IPS DF 6.9 (cell line): Measurements from ENCODE around the gene DUOXA1.

Source experiments
- DNase-seq: peaks from one replicate; pipeline ENCODE4 v3.0.0-alpha.2; 2013; ENCODE audit warnings: low read depth, low spot score
- H3K27ac ChIP-seq: one replicate; pipeline ENCODE4 v1.5.1; 2013; ENCODE audit warnings: low read length, control low read depth
- H3K27me3 ChIP-seq: 2 replicates; pipeline ENCODE4 v1.6.1; 2013; ENCODE audit warnings: mild to moderate bottlenecking, low read length; ENCODE audit not compliant: control insufficient read depth, insufficient read depth
- H3K36me3 ChIP-seq: 2 replicates; pipeline ENCODE4 v1.6.1; 2013; ENCODE audit warnings: low read length; ENCODE audit not compliant: control insufficient read depth, insufficient read depth
- H3K4me1 ChIP-seq: 2 replicates; pipeline ENCODE4 v1.6.1; 2013; ENCODE audit warnings: low read length; ENCODE audit not compliant: control insufficient read depth, insufficient read depth
- H3K4me3 ChIP-seq: 2 replicates; pipeline ENCODE4 v1.5.1; 2013; ENCODE audit warnings: mild to moderate bottlenecking, low read length
- H3K9me3 ChIP-seq: 2 replicates; pipeline ENCODE4 v1.6.1; 2013; ENCODE audit warnings: low read length, inconsistent platforms; ENCODE audit not compliant: control insufficient read depth, insufficient read depth
- WGBS: extraction: QIAGEN DNeasy Blood & Tissue Kit; methylation state at CpG from one replicate; pipeline ENCODE4 v1.1.7; 2013; ENCODE audit warnings: mixed read lengths, missing lambda C conversion rate; ENCODE audit not compliant: insufficient read length, insufficient coverage; 5-methylcytosine and 5-hydroxymethylcytosine counted together

Gene DUOXA1

GRCh38 chr15:45129651-45130129 lies at the start of gene DUOXA1, which contains the start of gene DUOX1:
Gene DUOXA1, minus strand, starts transcription at chr15:45129879. Its CDS starts 6,865 bp downstream, at chr15:45123014.
Gene DUOX1, plus strand, starts transcription at chr15:45129994. Its CDS starts 1,973 bp downstream, at chr15:45131967.
- no peaks in the 10 kb centered on the region for H3K36me3 ChIP-seq
- no CpG with 5 or more reads among the region's 46 CpGs for WGBS
- no peaks in the 10 kb centered on the region for H3K9me3 ChIP-seq
- DNase-seq = no peak
- H3K27me3 ChIP-seq = peaks cover 76% of the 10 kb centered on the region
- peak within 1 kb of the TSS; percentile 53; the same call in 1 of the 2 replicates for H3K4me3 ChIP-seq
- no peaks in the 10 kb centered on the region for H3K4me1 ChIP-seq
- H3K27ac ChIP-seq = no peak within 1 kb of the TSS

- H3K36me3 ChIP-seq = peaks cover 4% of the 10 kb centered on the region; the same call in 1 of the 2 replicates
- no peak for DNase-seq
- no CpG with 5 or more reads among the region's 3 CpGs for whole genome bisulfite sequencing
- no peaks in the 10 kb centered on the region for H3K9me3 ChIP-seq
- no peaks in the 10 kb centered on the region for H3K27me3 ChIP-seq
- peaks cover 7% of the 10 kb centered on the region for H3K4me1 ChIP-seq
- no peak overlapping the region for H3K27ac ChIP-seq
- H3K4me3 ChIP-seq = no peak overlapping the region
Measured at GRCh38 chr15:45177285-45177684, 47.6 kb upstream of the DUOXA1 start.

- H3K36me3 ChIP-seq = peaks cover 6% of the 10 kb centered on the region; the same call in 1 of the 2 replicates
- no peaks in the 10 kb centered on the region for H3K27me3 ChIP-seq
- no peak overlapping the region for H3K27ac ChIP-seq
- H3K4me3 ChIP-seq = no peak overlapping the region
- no peak for DNase-seq
- peaks cover 3% of the 10 kb centered on the region; the same call in 1 of the 2 replicates for H3K4me1 ChIP-seq
- WGBS = no CpG with 5 or more reads among the region's 2 CpGs
- H3K9me3 ChIP-seq = no peaks in the 10 kb centered on the region
Measured at GRCh38 chr15:45174577-45174976, 44.9 kb upstream of the DUOXA1 start.

GRCh38 chr15:45174069-45174468 lies 44.4 kb upstream of the DUOXA1 start:
- H3K27me3 ChIP-seq = no peaks in the 10 kb centered on the region
- H3K9me3 ChIP-seq = no peaks in the 10 kb centered on the region
- no peak overlapping the region for H3K4me3 ChIP-seq
- H3K36me3 ChIP-seq = peaks cover 6% of the 10 kb centered on the region; the same call in 1 of the 2 replicates
- DNase-seq = no peak
- WGBS = no CpG with 5 or more reads among the region's 6 CpGs
- peaks cover 5% of the 10 kb centered on the region; the same call in 1 of the 2 replicates for H3K4me1 ChIP-seq
- H3K27ac ChIP-seq = no peak overlapping the region

GRCh38 chr15:45171912-45172311 lies 42.2 kb upstream of the DUOXA1 start:
- Histone ChIP-seq H3K27me3 (no peaks in the 10 kb centered on the region), H3K36me3 (peaks cover 6% of the 10 kb centered on the region; the same call in 1 of the 2 replicates), H3K4me1 (peaks cover 8% of the 10 kb centered on the region), H3K27ac (no peak overlapping the region), H3K4me3 (no peak overlapping the region), H3K9me3 (no peaks in the 10 kb centered on the region)
- no peak for DNase-seq
- no CpG with 5 or more reads among the region's 12 CpGs for WGBS

- H3K4me3 ChIP-seq = no peak overlapping the region
- H3K9me3 ChIP-seq = no peaks in the 10 kb centered on the region
- peaks cover 6% of the 10 kb centered on the region; the same call in 1 of the 2 replicates for H3K36me3 ChIP-seq
- H3K27ac ChIP-seq = no peak overlapping the region
- peaks cover 8% of the 10 kb centered on the region for H3K4me1 ChIP-seq
- WGBS = no CpG with 5 or more reads among the region's 4 CpGs
- H3K27me3 ChIP-seq = no peaks in the 10 kb centered on the region
- DNase-seq = no peak
Measured at GRCh38 chr15:45169608-45170480, 40.2 kb upstream of the DUOXA1 start.

GRCh38 chr15:45168751-45169551 lies 39.3 kb upstream of the DUOXA1 start:
- no peaks in the 10 kb centered on the region for H3K27me3 ChIP-seq
- H3K27ac ChIP-seq = no peak overlapping the region
- no peak for DNase-seq
- H3K4me3 ChIP-seq = no peak overlapping the region
- H3K4me1 ChIP-seq = peaks cover 8% of the 10 kb centered on the region
- no peaks in the 10 kb centered on the region for H3K9me3 ChIP-seq
- H3K36me3 ChIP-seq = peaks cover 6% of the 10 kb centered on the region; the same call in 1 of the 2 replicates
- no CpG with 5 or more reads among the region's 9 CpGs for WGBS

- WGBS = no CpG with 5 or more reads among the region's 4 CpGs
- no peaks in the 10 kb centered on the region for H3K9me3 ChIP-seq
- no peak overlapping the region for H3K4me3 ChIP-seq
Measured at GRCh38 chr15:45168286-45168685, 38.6 kb upstream of the DUOXA1 start.

GRCh38 chr15:45167631-45168205 lies 38.0 kb upstream of the DUOXA1 start:
- Histone ChIP-seq H3K27me3 (no peaks in the 10 kb centered on the region), H3K4me1 (peaks cover 8% of the 10 kb centered on the region), H3K36me3 (0 out of 2 replicates have a peak, but pooled peaks cover 2% of the 10 kb centered on the region), H3K27ac (no peak overlapping the region), H3K4me3 (peak overlapping the region; percentile 72; the same call in 1 of the 2 replicates), H3K9me3 (no peaks in the 10 kb centered on the region)
- no CpG with 5 or more reads among the region's 9 CpGs for WGBS
- no peak for DNase-seq

More at GRCh38 chr15:45168286-45168685, 38.6 kb upstream of the DUOXA1 start:
- Histone ChIP-seq H3K4me1 (peaks cover 8% of the 10 kb centered on the region), H3K27ac (no peak overlapping the region), H3K27me3 (no peaks in the 10 kb centered on the region), H3K36me3 (peaks cover 2% of the 10 kb centered on the region; the same call in 1 of the 2 replicates)
- DNase-seq = no peak
